HG02884 (cell line): ENCODE results near the gene CLASP2.
"Not testable (repeated sequence)": the region's sequence is repeated elsewhere in the genome, so short reads cannot be mapped to it uniquely, and the experiment has no call there.

Experiments used
- ATAC-seq: cut with Tn5 transposase; IDR thresholded peaks from one replicate; pipeline ENCODE4 v1.9.1; 2021; ENCODE audit warnings: mild to moderate bottlenecking, moderate library complexity; ENCODE audit not compliant: unreplicated experiment

The CLASP2 gene

GRCh38 chr3:33690341-33690740 lies 27.7 kb downstream of the CLASP2 start:
- no peak for ATAC-seq

- ATAC-seq = no peak
Observed at GRCh38 chr3:33687406-33688010, 30.5 kb downstream of the CLASP2 start.

- ATAC-seq = no peak
Observed at GRCh38 chr3:33682770-33683169, 35.3 kb downstream of the CLASP2 start.

- ATAC-seq = no peak
Observed at GRCh38 chr3:33681667-33682066, 36.4 kb downstream of the CLASP2 start.

- no peak for ATAC-seq
Observed at GRCh38 chr3:33678073-33678472, 40.0 kb downstream of the CLASP2 start.

- not testable (repeated sequence) for ATAC-seq
Observed at GRCh38 chr3:33673436-33673835, 44.6 kb downstream of the CLASP2 start.

- ATAC-seq = no peak
Observed at GRCh38 chr3:33668618-33669017, 49.4 kb downstream of the CLASP2 start.

- ATAC-seq = no peak
Observed at GRCh38 chr3:33665294-33665693, 52.8 kb downstream of the CLASP2 start.

GRCh38 chr3:33664195-33664594 lies 53.9 kb downstream of the CLASP2 start:
- ATAC-seq = no peak

GRCh38 chr3:33663042-33663441 lies 55.0 kb downstream of the CLASP2 start:
- no peak for ATAC-seq

GRCh38 chr3:33659856-33660434 lies 58.1 kb downstream of the CLASP2 start:
- no peak for ATAC-seq

GRCh38 chr3:33658991-33659848 lies 58.8 kb downstream of the CLASP2 start:
- ATAC-seq = peak; percentile 86

- ATAC-seq = peak; percentile 17
Observed at GRCh38 chr3:33658621-33658990, 59.4 kb downstream of the CLASP2 start.

- ATAC-seq = no peak
Observed at GRCh38 chr3:33658039-33658438, 60.0 kb downstream of the CLASP2 start.

- no peak for ATAC-seq
Observed at GRCh38 chr3:33652736-33653135, 65.3 kb downstream of the CLASP2 start.

- ATAC-seq = not testable (repeated sequence)
Observed at GRCh38 chr3:33651101-33651500, 67.0 kb downstream of the CLASP2 start.

- ATAC-seq = no peak
Observed at GRCh38 chr3:33650495-33650894, 67.6 kb downstream of the CLASP2 start.

- no peak for ATAC-seq
Observed at GRCh38 chr3:33648793-33649192, 69.3 kb downstream of the CLASP2 start.

GRCh38 chr3:33646406-33646805 lies 71.6 kb downstream of the CLASP2 start:
- no peak for ATAC-seq

GRCh38 chr3:33645060-33645647 lies 72.9 kb downstream of the CLASP2 start:
- no peak for ATAC-seq

- no peak for ATAC-seq
Observed at GRCh38 chr3:33644582-33644981, 73.5 kb downstream of the CLASP2 start.

- ATAC-seq = no peak
Observed at GRCh38 chr3:33642806-33643205, 75.2 kb downstream of the CLASP2 start.
